WTC11 (cell line): ENCODE data around the gene LAMC1. TPM values are rescaled to one million over a fixed set of nuclear protein-coding genes. Genes with fewer than 3 reads are reported as not detected.

Source experiments
- ATAC-seq: fragments of 200-7000 bp; cut with Tn5 transposase; 2 replicates; pipeline ENCODE4 v1.10.0; 2021; ENCODE audit warnings: mild to moderate bottlenecking, moderate library complexity
- CTCF ChIA-PET: fragments of 300-600 bp; sonication (Branson Sonifier 250); formaldehyde crosslinking; loops from one replicate; lab custom pipeline; 2021; ENCODE audit warnings: antibody characterized with exemption; lab: Charles Lee
- POLR2A ChIA-PET: fragments of 350-600 bp; sonication (Branson Sonifier 250); formaldehyde crosslinking; loops from one replicate; lab custom pipeline; 2021; ENCODE audit warnings: antibody characterized with exemption; lab: Charles Lee
- DNase-seq: peaks from one replicate; pipeline ENCODE4 v3.0.0; 2021; ENCODE audit warnings: low spot score
- H3K27ac Mint-ChIP-seq: 2 replicates; pipeline ENCODE4 v1.8.0; 2021; ENCODE audit warnings: mixed read lengths
- H3K27me3 Mint-ChIP-seq: 2 replicates; pipeline ENCODE4 v1.8.0; 2021; ENCODE audit warnings: low read depth, mild to moderate bottlenecking, moderate library complexity, mixed read lengths
- H3K36me3 Mint-ChIP-seq: 2 replicates; pipeline ENCODE4 v1.8.0; 2021; ENCODE audit warnings: mixed read lengths
- H3K4me1 Mint-ChIP-seq: 2 replicates; pipeline ENCODE4 v1.8.0; 2022; ENCODE audit warnings: mixed read lengths
- H3K4me3 Mint-ChIP-seq: 2 replicates; pipeline ENCODE4 v1.8.0; 2021; ENCODE audit warnings: mild to moderate bottlenecking, moderate library complexity, mixed read lengths
- H3K9me3 Mint-ChIP-seq: 2 replicates; pipeline ENCODE4 v1.8.0; 2021; ENCODE audit warnings: mixed read lengths
- AFF4 ChIP-seq: sonication (generic); formaldehyde crosslinking; IDR thresholded peaks from 2 replicates; pipeline ENCODE4 v1.8.1; 2023; ENCODE audit warnings: mild to moderate bottlenecking, missing genetic modification reagents, borderline replicate concordance
- ATF1 ChIP-seq: sonication (generic); formaldehyde crosslinking; IDR thresholded peaks from 2 replicates; pipeline ENCODE4 v1.8.1; 2023; ENCODE audit warnings: mild to moderate bottlenecking, moderate library complexity, missing genetic modification reagents
- E2F1 ChIP-seq: sonication (generic); formaldehyde crosslinking; IDR thresholded peaks from 2 replicates; pipeline ENCODE4 v1.8.0; 2022; ENCODE audit warnings: mild to moderate bottlenecking, missing genetic modification reagents
- FOXJ3 ChIP-seq: sonication (generic); formaldehyde crosslinking; IDR thresholded peaks from 2 replicates; pipeline ENCODE4 v1.9.0; 2021; ENCODE audit warnings: missing genetic modification reagents, mild to moderate bottlenecking, borderline replicate concordance
- FOXP1 ChIP-seq: sonication (generic); formaldehyde crosslinking; IDR thresholded peaks from 2 replicates; pipeline ENCODE4 v1.8.0; 2022; ENCODE audit warnings: missing genetic modification reagents, mild to moderate bottlenecking, moderate library complexity, borderline replicate concordance
- GRHL2 ChIP-seq: fragments of 250-450 bp; sonication (Bioruptor Pico); IDR thresholded peaks from 2 replicates; pipeline ENCODE4 v1.8.0; 2022; ENCODE audit warnings: mild to moderate bottlenecking, moderate library complexity; ENCODE audit not compliant: insufficient replicate concordance, severe bottlenecking
- MLX ChIP-seq: sonication (generic); formaldehyde crosslinking; IDR thresholded peaks from 2 replicates; pipeline ENCODE4 v1.8.1; 2023; ENCODE audit warnings: mild to moderate bottlenecking, missing genetic modification reagents, moderate library complexity
- MYBL2 ChIP-seq: sonication (generic); formaldehyde crosslinking; IDR thresholded peaks from 2 replicates; pipeline ENCODE4 v1.8.1; 2023; ENCODE audit warnings: mild to moderate bottlenecking, moderate library complexity, missing genetic modification reagents
- NFATC4 ChIP-seq: fragments of 250-450 bp; sonication (Bioruptor Pico); IDR thresholded peaks from 2 replicates; pipeline ENCODE4 v1.9.0; 2021; ENCODE audit warnings: mild to moderate bottlenecking
- NR1H2 ChIP-seq: sonication (generic); formaldehyde crosslinking; IDR thresholded peaks from 2 replicates; pipeline ENCODE4 v1.9.0; 2021; ENCODE audit warnings: mild to moderate bottlenecking, moderate library complexity, missing genetic modification reagents
- ZBTB21 ChIP-seq: sonication (generic); formaldehyde crosslinking; IDR thresholded peaks from 2 replicates; pipeline ENCODE4 v1.8.1; 2023; ENCODE audit warnings: mild to moderate bottlenecking, missing genetic modification reagents, borderline replicate concordance
- ZNF138 ChIP-seq: sonication (generic); formaldehyde crosslinking; conservative IDR thresholded peaks from 2 replicates; pipeline ENCODE4 v1.8.1; 2022; ENCODE audit warnings: mild to moderate bottlenecking, moderate library complexity, missing genetic modification reagents
- ZNF317 ChIP-seq: sonication (generic); formaldehyde crosslinking; IDR thresholded peaks from 2 replicates; pipeline ENCODE4 v1.8.1; 2023; ENCODE audit warnings: low read depth, mild to moderate bottlenecking, moderate library complexity, missing genetic modification reagents, borderline replicate concordance
- ZNF396 ChIP-seq: fragments of 250-450 bp; sonication (Bioruptor Pico); IDR thresholded peaks from 2 replicates; pipeline ENCODE4 v1.8.0; 2021; ENCODE audit warnings: mild to moderate bottlenecking, moderate library complexity, borderline replicate concordance
- total RNA-seq: library from RNA; stranded (reverse); gene quantifications from 3 replicates; pipeline ENCODE4 v1.2.3, GENCODE V29; 2021
- TF ChIP-seq, protein P1 (sequence below): sonication (generic); formaldehyde crosslinking; IDR thresholded peaks from 2 replicates; pipeline ENCODE4 v1.8.1; 2023; ENCODE audit warnings: mild to moderate bottlenecking, missing genetic modification reagents, moderate library complexity
- TF ChIP-seq, protein P2 (sequence below): fragments of 250-450 bp; sonication (Bioruptor Pico); IDR thresholded peaks from 2 replicates; pipeline ENCODE4 v1.9.0; 2021; ENCODE audit warnings: moderate library complexity, mild to moderate bottlenecking, inconsistent platforms, borderline replicate concordance
- TF ChIP-seq, protein P3 (sequence below): fragments of 250-450 bp; sonication (Bioruptor Pico); IDR thresholded peaks from 2 replicates; pipeline ENCODE4 v1.8.0; 2021; ENCODE audit warnings: mild to moderate bottlenecking
- TF ChIP-seq, protein P4 (sequence below): fragments of 250-450 bp; sonication (Bioruptor Pico); IDR thresholded peaks from 2 replicates; pipeline ENCODE4 v2.1.2; 2022; ENCODE audit warnings: mild to moderate bottlenecking, moderate library complexity

LAMC1 gene
- total RNA-seq, 1 experiment from 2014 or later, result 162 TPM

DNA sequence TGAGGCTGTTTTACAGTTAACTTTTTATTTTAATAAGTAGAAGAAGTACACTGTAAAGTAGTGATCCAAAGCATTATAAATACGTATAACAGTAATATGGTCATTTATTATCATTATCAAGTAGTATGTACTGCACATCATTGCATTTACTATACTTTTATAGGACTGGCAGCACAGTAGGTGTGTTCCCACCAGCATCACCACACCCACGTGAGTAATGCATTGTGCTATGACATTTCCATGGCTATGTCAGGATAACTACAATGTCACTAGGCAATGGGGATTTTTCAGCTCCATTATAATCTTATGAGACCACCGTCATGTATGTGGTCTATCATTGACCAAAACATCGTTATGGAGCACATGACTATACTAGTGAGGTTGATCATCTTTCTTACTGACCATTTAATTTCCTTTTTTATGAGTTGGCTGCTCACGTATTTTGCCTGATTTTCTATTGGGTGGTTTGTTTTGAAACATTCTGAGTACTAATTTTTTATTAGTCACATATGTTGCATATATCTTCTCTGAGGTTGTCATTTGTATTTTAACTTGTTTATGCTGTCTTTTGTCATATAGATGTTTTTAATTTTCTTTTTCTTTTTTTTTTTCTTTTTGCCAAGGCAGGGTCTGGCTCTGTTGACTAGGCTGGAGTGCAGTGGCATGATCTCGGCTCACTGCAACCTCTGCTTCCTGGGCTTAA, 44.9 kb upstream of the LAMC1 start:
- no peak for DNase-seq
- no peak overlapping the region for H3K4me3 Mint-ChIP-seq
- POLR2A ChIA-PET, result no interaction called here
- CTCF ChIA-PET, result no interaction called here
- TF ChIP-seq GRHL2 (CRISPR knock-in tag), result no peak
- TF ChIP-seq, protein P1, sequence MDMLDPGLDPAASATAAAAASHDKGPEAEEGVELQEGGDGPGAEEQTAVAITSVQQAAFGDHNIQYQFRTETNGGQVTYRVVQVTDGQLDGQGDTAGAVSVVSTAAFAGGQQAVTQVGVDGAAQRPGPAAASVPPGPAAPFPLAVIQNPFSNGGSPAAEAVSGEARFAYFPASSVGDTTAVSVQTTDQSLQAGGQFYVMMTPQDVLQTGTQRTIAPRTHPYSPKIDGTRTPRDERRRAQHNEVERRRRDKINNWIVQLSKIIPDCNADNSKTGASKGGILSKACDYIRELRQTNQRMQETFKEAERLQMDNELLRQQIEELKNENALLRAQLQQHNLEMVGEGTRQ (CRISPR knock-in tag), result no peak
- TF ChIP-seq, protein P2, sequence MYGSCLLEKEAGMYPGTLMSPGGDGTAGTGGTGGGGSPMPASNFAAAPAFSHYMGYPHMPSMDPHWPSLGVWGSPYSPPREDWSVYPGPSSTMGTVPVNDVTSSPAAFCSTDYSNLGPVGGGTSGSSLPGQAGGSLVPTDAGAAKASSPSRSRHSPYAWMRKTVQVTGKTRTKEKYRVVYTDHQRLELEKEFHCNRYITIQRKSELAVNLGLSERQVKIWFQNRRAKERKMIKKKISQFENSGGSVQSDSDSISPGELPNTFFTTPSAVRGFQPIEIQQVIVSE (CRISPR knock-in tag), result no peak
- no peak for TF ChIP-seq MYBL2 (CRISPR knock-in tag)
- TF ChIP-seq ATF1 (CRISPR knock-in tag), result no peak
- no peak for TF ChIP-seq NFATC4 (CRISPR knock-in tag)
- TF ChIP-seq ZNF317 (CRISPR knock-in tag), result no peak
- TF ChIP-seq, protein P3, sequence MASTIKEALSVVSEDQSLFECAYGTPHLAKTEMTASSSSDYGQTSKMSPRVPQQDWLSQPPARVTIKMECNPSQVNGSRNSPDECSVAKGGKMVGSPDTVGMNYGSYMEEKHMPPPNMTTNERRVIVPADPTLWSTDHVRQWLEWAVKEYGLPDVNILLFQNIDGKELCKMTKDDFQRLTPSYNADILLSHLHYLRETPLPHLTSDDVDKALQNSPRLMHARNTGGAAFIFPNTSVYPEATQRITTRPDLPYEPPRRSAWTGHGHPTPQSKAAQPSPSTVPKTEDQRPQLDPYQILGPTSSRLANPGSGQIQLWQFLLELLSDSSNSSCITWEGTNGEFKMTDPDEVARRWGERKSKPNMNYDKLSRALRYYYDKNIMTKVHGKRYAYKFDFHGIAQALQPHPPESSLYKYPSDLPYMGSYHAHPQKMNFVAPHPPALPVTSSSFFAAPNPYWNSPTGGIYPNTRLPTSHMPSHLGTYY (CRISPR knock-in tag), result no peak
- TF ChIP-seq ZBTB21 (CRISPR knock-in tag), result no peak
- no peak for TF ChIP-seq NR1H2 (CRISPR knock-in tag)
- TF ChIP-seq FOXP1 (CRISPR knock-in tag), result no peak
- TF ChIP-seq ZNF396 (CRISPR knock-in tag), result no peak
- no peak for TF ChIP-seq AFF4
- TF ChIP-seq, protein P4, sequence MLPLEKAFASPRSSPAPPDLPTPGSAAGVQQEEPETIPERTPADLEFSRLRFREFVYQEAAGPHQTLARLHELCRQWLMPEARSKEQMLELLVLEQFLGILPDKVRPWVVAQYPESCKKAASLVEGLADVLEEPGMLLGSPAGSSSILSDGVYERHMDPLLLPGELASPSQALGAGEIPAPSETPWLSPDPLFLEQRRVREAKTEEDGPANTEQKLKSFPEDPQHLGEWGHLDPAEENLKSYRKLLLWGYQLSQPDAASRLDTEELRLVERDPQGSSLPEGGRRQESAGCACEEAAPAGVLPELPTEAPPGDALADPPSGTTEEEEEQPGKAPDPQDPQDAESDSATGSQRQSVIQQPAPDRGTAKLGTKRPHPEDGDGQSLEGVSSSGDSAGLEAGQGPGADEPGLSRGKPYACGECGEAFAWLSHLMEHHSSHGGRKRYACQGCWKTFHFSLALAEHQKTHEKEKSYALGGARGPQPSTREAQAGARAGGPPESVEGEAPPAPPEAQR (CRISPR knock-in tag), result no peak
- TF ChIP-seq FOXJ3, result no peak
- TF ChIP-seq, all 79 proteins: peak for 0
- Mint-ChIP-seq H3K27ac (no peak overlapping the region), H3K36me3 (peaks cover 6% of the 10 kb centered on the region; the same call in 1 of the 2 replicates), H3K27me3 (no peaks in the 10 kb centered on the region), H3K9me3 (peaks cover 7% of the 10 kb centered on the region), H3K4me1 (0 out of 2 replicates have a peak, but pooled peaks cover 2% of the 10 kb centered on the region)
- ATAC-seq, result no peak

DNA sequence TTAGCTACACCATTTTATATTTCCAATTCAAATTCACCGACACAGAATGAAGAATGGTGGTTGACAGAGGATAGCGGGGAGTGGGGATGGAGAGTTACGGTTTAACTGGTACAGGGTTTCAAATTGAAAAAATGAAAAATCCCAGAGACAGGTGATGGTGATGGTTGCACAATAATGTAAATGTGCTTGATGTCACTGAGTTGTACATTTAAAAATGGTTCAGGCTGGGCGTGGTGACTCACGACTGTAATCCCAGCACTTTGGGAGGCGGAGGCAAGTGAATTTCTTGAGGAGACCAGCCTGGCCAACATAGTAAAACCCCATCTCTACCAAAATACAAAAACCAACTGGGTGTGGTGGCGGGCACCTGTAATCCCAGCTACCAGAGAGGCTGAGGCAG, 39.1 kb upstream of the LAMC1 start:
- POLR2A ChIA-PET, result no interaction called here
- peaks cover 6% of the 10 kb centered on the region; the same call in 1 of the 2 replicates for H3K36me3 Mint-ChIP-seq

More for the DNA sequence above, 39.1 kb upstream of the LAMC1 start:
- TF ChIP-seq MLX (CRISPR knock-in tag) (no peak), ZNF138 (CRISPR knock-in tag) (no peak), E2F1 (CRISPR knock-in tag) (no peak)
- TF ChIP-seq, all 79 proteins: peak for 0
- H3K9me3 Mint-ChIP-seq, result peaks cover 7% of the 10 kb centered on the region
- no peak overlapping the region for H3K27ac Mint-ChIP-seq
- DNase-seq (no peak), ATAC-seq (no peak)
- no peak overlapping the region for H3K4me3 Mint-ChIP-seq
- H3K27me3 Mint-ChIP-seq, result no peaks in the 10 kb centered on the region
- CTCF ChIA-PET, result no interaction called here
- H3K4me1 Mint-ChIP-seq, result no peaks in the 10 kb centered on the region; the same call in 1 of the 2 replicates
